Common myeloid progenitor, CD34-positive (primary cell): ENCODE results near the gene SZRD1. TPM values are rescaled to one million over a fixed set of nuclear protein-coding genes. Genes with fewer than 3 reads are reported as not detected.

Experiments used
- CTCF ChIA-PET: fragments of 350-600 bp; sonication (Branson Sonifier 250); formaldehyde crosslinking; loops from one replicate; lab custom pipeline; 2021; ENCODE audit warnings: antibody characterized with exemption; lab: Charles Lee
- POLR2A ChIA-PET: fragments of 350-600 bp; sonication (Branson Sonifier 250); formaldehyde crosslinking; loops from one replicate; lab custom pipeline; 2021; ENCODE audit warnings: antibody characterized with exemption; lab: Charles Lee
- DNase-seq, 3 donors: peaks; one replicate each; pipeline versions ENCODE4 v3.0.0 to v3.0.0-alpha.2; 2013
- H3K27ac ChIP-seq, 2 experiments: 1 replicate in 1 of 2; 2 replicates in 1 of 2; pipeline ENCODE4 v1.7.0; 2013; ENCODE audit warnings: inconsistent platforms in 2 of 2, low read length in 2 of 2, mild to moderate bottlenecking in 2 of 2, low read depth in 1 of 2, moderate library complexity in 1 of 2; ENCODE audit not compliant: severe bottlenecking in 2 of 2, insufficient read depth in 1 of 2, poor library complexity in 1 of 2
- H3K27me3 ChIP-seq, 5 experiments: replicated peaks in 2 of 5; 1 replicate in 3 of 5; 2 replicates in 2 of 5; pipeline versions ENCODE4 v1.6.1 to v1.7.0; 2013; ENCODE audit warnings: low read length in 4 of 5, mild to moderate bottlenecking in 2 of 5, moderate library complexity in 2 of 5, inconsistent platforms in 1 of 5; ENCODE audit not compliant: insufficient read depth in 5 of 5, control insufficient read depth in 4 of 5
- H3K36me3 ChIP-seq, 4 experiments: 1 replicate in 2 of 4; 2 replicates in 2 of 4; pipeline versions ENCODE4 v1.6.1 to v1.7.0; 2013; ENCODE audit warnings: low read length in 3 of 4, control low read depth in 1 of 4, mild to moderate bottlenecking in 1 of 4; ENCODE audit not compliant: control insufficient read depth in 4 of 4, insufficient read depth in 4 of 4
- H3K4me1 ChIP-seq, 4 experiments: 1 replicate in 3 of 4; 2 replicates in 1 of 4; pipeline versions ENCODE4 v1.6.1 to v1.7.1; 2013; ENCODE audit warnings: low read length in 3 of 4, mild to moderate bottlenecking in 3 of 4, control low read depth in 1 of 4, inconsistent platforms in 1 of 4, moderate library complexity in 1 of 4; ENCODE audit not compliant: control insufficient read depth in 4 of 4, insufficient read depth in 4 of 4; ENCODE audit errors: control extremely low read depth in 1 of 4
- H3K4me3 ChIP-seq, 7 experiments: 1 replicate in 4 of 7; 2 replicates in 3 of 7; pipeline versions ENCODE4 v1.5.1 to v1.7.0; 2013; ENCODE audit warnings: mild to moderate bottlenecking in 7 of 7, low read length in 6 of 7, moderate library complexity in 6 of 7, inconsistent platforms in 2 of 7, low read depth in 2 of 7, control low read depth in 1 of 7; ENCODE audit not compliant: insufficient read depth in 4 of 7, control insufficient read depth in 1 of 7; ENCODE audit errors: extremely low read depth in 1 of 7
- H3K9me3 ChIP-seq, 5 experiments: 1 replicate in 4 of 5; 2 replicates in 1 of 5; pipeline versions ENCODE4 v1.6.1 to v1.7.1; 2013; ENCODE audit warnings: low read length in 4 of 5, mild to moderate bottlenecking in 2 of 5, inconsistent platforms in 1 of 5, low read depth in 1 of 5, moderate library complexity in 1 of 5; ENCODE audit not compliant: control insufficient read depth in 4 of 5, insufficient read depth in 2 of 5; ENCODE audit errors: control extremely low read depth in 1 of 5
- WGBS: methylation state at CpG from one replicate; pipeline ENCODE4 v1.1.5; 2013; ENCODE audit not compliant: insufficient coverage; 5-methylcytosine and 5-hydroxymethylcytosine counted together
- polyA plus RNA-seq: library from polyadenylated mRNA; unstranded; fragments of 120-200 nt; gene quantifications from one replicate; pipeline ENCODE4 v1.2.1, GENCODE V29; 2013

Gene SZRD1
- 67.8 TPM for polyA plus RNA-seq

- no peaks in the 10 kb centered on the region for H3K27me3 ChIP-seq
- no peaks in the 10 kb centered on the region for H3K9me3 ChIP-seq
- ChIA-PET POLR2A (no interaction called here), CTCF (interaction anchor here (0.6 kb wide), 1 partner anchor 23 kb away, joined by 3 read pairs; no protein-coding TSS in a partner anchor)
- H3K4me1 ChIP-seq: peaks cover 19 to 49% (median 37%) of the 10 kb centered on the region in 4 experiments
- under 1% methylated on average over 20 of the region's 24 CpGs for WGBS
- DNase-seq: peak; percentile 99 to 100 (median 100)
- H3K4me3 ChIP-seq: peak within 1 kb of the TSS; percentile 75 to 98 (median 90)
- peak within 1 kb of the TSS; percentile 94 to 98 for H3K27ac ChIP-seq
- no peaks in the 10 kb centered on the region for H3K36me3 ChIP-seq
Measured at GRCh38 chr1:16366722-16367257, at the start of gene SZRD1. TSS of gene SZRD1 (plus strand) at chr1:16367242. CDS start at chr1:16367258, 16 bp downstream.

- H3K9me3 ChIP-seq: no peaks in the 10 kb centered on the region
- WGBS: 75% methylated on average over 3 of the region's 3 CpGs
- peaks cover 3 to 16% (median 12%) of the 10 kb centered on the region in 4 experiments for H3K36me3 ChIP-seq
- ChIA-PET POLR2A (no interaction called here), CTCF (interaction anchor here (0.6 to 1.1 kb wide), 2 partner anchors 23 to 27 kb away, joined by 3 read pairs; no protein-coding TSS in a partner anchor)
- DNase-seq: peak in 1 of 3 donors; percentile 8
- no peak overlapping the region for H3K4me3 ChIP-seq
- H3K4me1 ChIP-seq: peaks cover 0 to 9% (median 4%) of the 10 kb centered on the region in 4 experiments
- H3K27me3 ChIP-seq: no peaks in the 10 kb centered on the region
- no peak overlapping the region for H3K27ac ChIP-seq
Measured at GRCh38 chr1:16318555-16318954, 48.5 kb upstream of the SZRD1 start.

GRCh38 chr1:16321176-16321867, 45.7 kb upstream of the SZRD1 start:
- no peaks in the 10 kb centered on the region for H3K27me3 ChIP-seq
- H3K9me3 ChIP-seq: no peaks in the 10 kb centered on the region
- 100% methylated on average over 2 of the region's 4 CpGs for WGBS
- H3K27ac ChIP-seq: no peak overlapping the region
- H3K4me3 ChIP-seq: no peak overlapping the region
- ChIA-PET CTCF (no interaction called here), POLR2A (no interaction called here)
- no peak for DNase-seq
- H3K36me3 ChIP-seq: peaks cover 0 to 4% (median 2%) of the 10 kb centered on the region in 4 experiments
- H3K4me1 ChIP-seq: peaks cover 0 to 9% (median 4%) of the 10 kb centered on the region in 4 experiments

- Histone ChIP-seq H3K27ac (no peak overlapping the region), H3K36me3 (peaks cover 0 to 4% (median 2%) of the 10 kb centered on the region in 4 experiments), H3K4me1 (no peaks in the 10 kb centered on the region), H3K4me3 (no peak overlapping the region), H3K9me3 (no peaks in the 10 kb centered on the region), H3K27me3 (no peaks in the 10 kb centered on the region)
- 100% methylated on average over 3 of the region's 6 CpGs for WGBS
- CTCF ChIA-PET: no interaction called here
- POLR2A ChIA-PET: interaction anchor here (0.6 kb wide), 1 partner anchor 26 kb away, joined by 3 read pairs; no protein-coding TSS in a partner anchor
- no peak for DNase-seq
Measured at GRCh38 chr1:16324456-16324890, 42.6 kb upstream of the SZRD1 start.

- Histone ChIP-seq H3K36me3 (peaks cover 0 to 4% (median 2%) of the 10 kb centered on the region in 4 experiments), H3K9me3 (no peaks in the 10 kb centered on the region), H3K4me3 (no peak overlapping the region), H3K27me3 (no peaks in the 10 kb centered on the region), H3K4me1 (no peaks in the 10 kb centered on the region), H3K27ac (no peak overlapping the region)
- DNase-seq: peak in 1 of 3 donors; percentile 19
- ChIA-PET POLR2A (no interaction called here), CTCF (no interaction called here)
- WGBS: 93% methylated on average over 2 of the region's 5 CpGs
Measured at GRCh38 chr1:16326833-16327404, 40.1 kb upstream of the SZRD1 start.

- H3K9me3 ChIP-seq: no peaks in the 10 kb centered on the region
- DNase-seq: peak in 2 of 3 donors; percentile 20 to 44
- peaks cover 0 to 2% (median 0%) of the 10 kb centered on the region in 4 experiments for H3K4me1 ChIP-seq
- WGBS: 100% methylated on average over 2 of the region's 7 CpGs
- no peak overlapping the region for H3K4me3 ChIP-seq
- H3K36me3 ChIP-seq: no peaks in the 10 kb centered on the region
- ChIA-PET CTCF (interaction anchor here (0.6 kb wide), 1 partner anchor 31 kb away, joined by 3 read pairs; no protein-coding TSS in a partner anchor), POLR2A (no interaction called here)
- H3K27me3 ChIP-seq: no peaks in the 10 kb centered on the region
- no peak overlapping the region for H3K27ac ChIP-seq
Measured at GRCh38 chr1:16334655-16335340, 32.2 kb upstream of the SZRD1 start.
